OCI-M1 (cell line): ENCODE measurements around the gene ETV6.
A peak's percentile ranks its signal among the peaks of the same experiment; 100 is the strongest.
"Not testable (repeated sequence)": the region's sequence is repeated elsewhere in the genome, so short reads cannot be mapped to it uniquely, and the experiment has no call there.

ENCODE experiments used
- DNase-seq: peaks from one replicate; lab custom pipeline; 2025; lab: John Stamatoyannopoulos, UW

ETV6 gene

GRCh38 chr12:11649413-11650285 is at the start of gene ETV6:
ETV6 (plus strand) TSS chr12:11649674; CDS start chr12:11650128, 454 bp downstream.
- DNase-seq, result peak; percentile 91

- no peak for DNase-seq
Observed at GRCh38 chr12:11600199-11600598, 49.3 kb upstream of the ETV6 start.

GRCh38 chr12:11601647-11602046 is 47.8 kb upstream of the ETV6 start:
- DNase-seq, result peak; percentile 32

- no peak for DNase-seq
Observed at GRCh38 chr12:11607313-11608081, 42.0 kb upstream of the ETV6 start.

GRCh38 chr12:11609045-11609444 is 40.4 kb upstream of the ETV6 start:
- peak; percentile 13 for DNase-seq

GRCh38 chr12:11615481-11615880 is 34.0 kb upstream of the ETV6 start:
- no peak for DNase-seq

GRCh38 chr12:11618046-11618445 is 31.4 kb upstream of the ETV6 start:
- DNase-seq, result no peak

- DNase-seq, result peak; percentile 35
Observed at GRCh38 chr12:11621797-11622423, 27.6 kb upstream of the ETV6 start.

- DNase-seq, result peak; percentile 24
Observed at GRCh38 chr12:11622876-11623281, 26.6 kb upstream of the ETV6 start.

GRCh38 chr12:11623382-11623781 is 26.1 kb upstream of the ETV6 start:
- DNase-seq, result no peak

- peak; percentile 52 for DNase-seq
Observed at GRCh38 chr12:11624116-11624515, 25.4 kb upstream of the ETV6 start.

GRCh38 chr12:11627709-11628108 is 21.8 kb upstream of the ETV6 start:
- not testable (repeated sequence) for DNase-seq

- DNase-seq, result no peak
Observed at GRCh38 chr12:11628353-11628752, 21.1 kb upstream of the ETV6 start.

- DNase-seq, result no peak
Observed at GRCh38 chr12:11630046-11630706, 19.3 kb upstream of the ETV6 start.

GRCh38 chr12:11631288-11631687 is 18.2 kb upstream of the ETV6 start:
- DNase-seq, result no peak

GRCh38 chr12:11631881-11632280 is 17.6 kb upstream of the ETV6 start:
- not testable (repeated sequence) for DNase-seq

- no peak for DNase-seq
Observed at GRCh38 chr12:11633968-11634367, 15.5 kb upstream of the ETV6 start.

GRCh38 chr12:11635341-11635740 is 14.1 kb upstream of the ETV6 start:
- no peak for DNase-seq

- no peak for DNase-seq
Observed at GRCh38 chr12:11638315-11638916, 11.1 kb upstream of the ETV6 start.

GRCh38 chr12:11639454-11639853 is 10.0 kb upstream of the ETV6 start:
- no peak for DNase-seq

- no peak for DNase-seq
Observed at GRCh38 chr12:11641522-11641921, 8.0 kb upstream of the ETV6 start.

- no peak for DNase-seq
Observed at GRCh38 chr12:11642785-11643184, 6.7 kb upstream of the ETV6 start.
